C1 segment of cervical spinal cord (tissue), 14 donors: ENCODE data around the gene NSF.
A peak's percentile ranks its signal among the peaks of the same experiment; 100 is the strongest.
"Not testable (repeated sequence)": the region's sequence is repeated elsewhere in the genome, so short reads cannot be mapped to it uniquely, and the experiment has no call there.

Experiments
- DNase-seq, 14 donors: peaks; one replicate each; lab custom pipeline; 2025; lab: John Stamatoyannopoulos, UW

The NSF gene

DNA sequence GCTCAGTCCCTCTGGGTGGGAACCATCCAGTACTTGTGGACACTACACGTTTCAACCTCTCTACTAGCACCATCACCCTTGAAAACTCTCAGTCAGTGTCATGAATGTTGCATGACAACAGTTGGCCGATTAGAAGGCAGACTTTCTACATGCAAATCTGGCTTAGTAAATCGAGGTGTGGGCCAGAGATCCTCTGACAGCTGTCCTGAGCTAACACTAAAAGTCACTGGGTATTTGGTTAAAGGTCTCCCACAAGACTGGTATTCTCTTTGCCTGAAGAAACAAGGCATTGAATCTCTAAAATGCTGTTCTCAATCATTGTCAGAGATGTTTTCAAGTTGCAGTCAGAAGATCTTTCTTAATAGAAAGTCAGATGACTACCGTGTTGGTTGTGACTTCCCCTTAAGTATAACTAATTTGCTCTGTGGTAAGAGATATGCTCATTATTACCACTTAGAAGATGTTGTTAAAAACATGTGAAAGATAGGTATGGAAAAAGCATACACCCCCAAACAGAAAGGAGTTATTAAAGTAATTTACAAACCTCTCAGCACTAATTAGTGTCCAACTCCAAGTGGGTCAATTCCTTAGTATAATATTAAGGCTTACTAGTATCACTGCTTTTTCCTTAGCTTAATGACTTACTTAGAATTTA lies 165.7 kb downstream of the NSF start:
- DNase-seq = no peak

DNA sequence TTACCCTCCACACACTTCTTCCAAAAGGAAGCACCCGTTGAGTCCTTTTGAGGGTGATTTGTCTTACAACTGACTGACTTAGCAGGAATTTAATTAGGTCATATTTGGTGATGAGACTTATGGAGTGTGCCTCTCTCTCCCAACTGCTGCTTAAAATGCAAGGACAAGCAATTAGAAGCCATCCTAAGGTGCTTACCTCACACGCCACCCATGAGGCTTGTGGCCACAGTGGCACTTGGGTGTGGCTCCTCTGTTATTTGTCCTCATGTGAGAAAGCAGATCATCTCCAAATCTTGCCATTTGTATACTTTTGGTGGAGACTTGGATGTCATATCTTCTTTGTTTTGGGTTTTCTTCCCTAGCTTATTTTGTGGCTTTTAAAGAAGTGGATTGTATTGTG lies 166.4 kb downstream of the NSF start:
- no peak for DNase-seq

DNA sequence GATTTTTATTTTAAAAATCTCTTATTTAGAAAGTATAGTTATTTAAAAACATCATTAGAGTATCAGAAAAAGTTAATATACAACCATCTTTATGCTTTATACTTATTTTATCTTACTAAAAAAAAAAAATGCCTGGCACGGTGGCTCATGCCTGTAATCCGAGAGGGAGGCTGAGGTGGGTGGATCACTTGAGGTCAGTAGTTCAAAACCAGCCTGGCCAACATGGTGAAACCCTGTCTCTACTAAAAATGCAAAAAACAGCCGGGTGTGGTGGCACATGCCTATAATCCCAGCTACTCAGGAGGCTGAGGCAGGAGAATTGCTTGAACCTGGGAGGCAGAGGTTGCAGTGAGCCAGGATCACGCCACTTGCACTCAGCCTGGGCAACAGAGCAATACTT lies 167.1 kb downstream of the NSF start:
- not testable (repeated sequence) for DNase-seq

DNA sequence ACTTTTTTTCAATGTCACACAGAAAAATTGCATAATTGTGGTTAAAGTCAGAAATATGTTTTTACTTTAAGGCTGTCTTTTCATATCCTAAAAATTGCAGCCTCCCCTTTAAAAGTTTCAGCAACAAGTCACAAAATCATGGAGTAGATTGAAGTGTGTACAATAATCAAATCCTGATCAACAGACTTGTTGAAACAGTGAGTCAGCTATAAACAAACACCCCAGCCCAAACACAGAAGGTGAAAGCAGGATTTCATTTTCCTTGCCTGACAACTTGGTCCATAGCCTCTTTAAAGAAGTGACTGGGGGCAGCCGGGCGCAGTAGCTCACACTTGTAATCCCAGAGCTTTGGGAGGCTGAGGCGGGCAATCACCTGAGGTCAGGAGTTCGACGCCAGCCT lies 168.1 kb downstream of the NSF start:
- no peak for DNase-seq

DNA sequence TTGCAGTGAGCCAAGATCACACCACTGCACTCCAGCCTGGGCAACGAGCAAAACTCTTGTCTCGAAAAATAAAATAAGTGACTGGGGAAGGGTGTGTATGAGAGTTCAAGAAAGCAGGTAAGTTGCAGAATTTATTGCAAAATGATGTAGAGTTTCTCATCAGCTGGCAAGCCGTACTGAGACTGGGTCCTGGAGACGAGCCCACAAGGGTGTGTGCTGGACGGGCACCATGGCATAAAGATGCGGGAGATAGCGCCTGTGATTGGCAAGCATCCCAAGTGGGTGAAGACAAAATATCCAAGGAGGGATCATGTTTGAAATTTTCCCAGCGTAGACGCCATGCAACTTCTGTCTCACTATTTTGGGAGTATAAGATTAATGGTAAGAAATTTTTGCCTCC lies 168.7 kb downstream of the NSF start:
- DNase-seq = no peak

DNA sequence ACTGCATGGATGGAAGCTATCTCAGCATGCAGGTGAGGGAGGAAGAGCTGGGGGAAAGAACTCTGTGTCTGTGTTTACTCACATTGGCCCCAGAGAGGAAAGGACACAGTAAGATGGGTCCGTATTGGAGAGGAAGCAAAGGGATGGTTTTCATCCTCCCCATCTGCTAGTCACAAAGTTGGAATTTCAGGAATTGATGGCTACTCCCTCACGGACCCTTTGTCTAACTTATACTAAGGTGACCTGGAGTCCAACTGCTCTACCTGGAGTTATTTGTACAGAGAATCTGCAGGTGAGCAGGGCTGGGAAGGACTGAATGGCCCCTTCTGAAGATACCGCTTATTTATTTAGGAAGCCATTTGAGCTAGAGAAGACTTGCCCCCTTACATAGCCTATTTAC lies 172.9 kb downstream of the NSF start:
- DNase-seq = no peak

DNA sequence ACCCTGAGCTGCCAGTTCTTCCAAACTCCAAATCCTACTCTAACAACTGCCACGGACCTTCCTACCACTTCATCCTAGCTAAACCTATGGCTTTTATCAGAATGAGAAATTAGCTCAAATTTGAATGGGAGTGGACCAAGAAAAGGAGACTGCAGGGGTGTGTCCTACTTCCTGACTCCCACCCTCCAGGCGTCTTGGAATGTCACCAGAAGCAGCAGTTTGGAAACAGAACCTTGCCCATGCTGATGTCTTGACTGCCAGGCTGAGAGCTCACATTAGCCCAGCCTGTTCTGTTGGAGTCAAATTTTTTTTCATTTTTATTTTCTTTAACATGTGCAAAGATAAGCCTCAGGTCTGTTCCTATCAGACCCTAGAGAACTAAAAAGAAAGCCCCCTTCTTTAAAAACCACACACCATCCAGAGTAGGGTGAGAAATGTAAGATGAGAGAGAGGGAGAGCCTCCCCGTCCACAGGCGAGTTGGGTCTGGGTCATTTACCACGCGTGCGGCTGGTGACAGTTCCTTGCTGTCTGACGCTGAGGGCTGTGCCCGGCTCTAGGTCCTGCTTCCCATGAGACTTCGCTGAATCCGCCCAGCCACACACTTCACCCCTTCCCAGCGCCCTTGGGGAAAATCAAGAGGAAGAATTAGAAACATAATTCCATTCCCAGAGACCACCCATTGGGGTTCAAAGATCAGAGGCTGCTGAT lies 173.7 kb downstream of the NSF start:
- no peak for DNase-seq

DNA sequence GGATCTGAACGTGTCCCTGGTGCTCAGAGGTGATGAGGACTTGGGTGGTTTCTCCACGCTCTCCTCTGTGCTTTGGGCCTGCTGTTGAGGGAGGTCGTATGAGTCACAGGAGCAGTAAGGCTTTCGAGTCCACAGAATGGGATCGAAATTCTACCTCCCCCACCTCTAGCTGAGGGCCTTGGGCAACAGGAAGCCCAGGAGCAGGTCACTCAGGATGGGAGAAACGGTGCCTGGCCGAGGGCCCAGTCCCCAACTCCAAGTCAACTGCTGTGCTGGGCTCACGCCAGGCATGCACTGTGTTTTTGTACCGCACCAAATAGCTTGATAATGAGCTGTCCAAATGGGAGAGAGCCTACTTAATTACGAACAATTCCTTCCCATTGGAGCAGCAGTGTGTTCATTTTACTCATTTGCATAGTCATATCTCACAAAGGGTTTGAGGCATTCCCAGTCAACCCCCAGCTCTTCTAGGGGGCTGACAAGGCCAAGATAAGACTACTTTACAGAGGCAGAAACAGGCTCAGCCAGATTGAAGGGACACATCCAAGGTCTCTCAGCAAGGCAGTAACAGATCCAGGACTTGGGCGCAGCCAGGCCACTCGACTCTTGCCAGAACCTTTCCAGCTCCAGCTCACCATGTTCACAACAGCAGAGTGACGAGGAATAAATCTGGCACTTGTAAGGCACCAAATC lies 174.4 kb downstream of the NSF start:
- DNase-seq = peak in 5 of 14 donors; percentile 16 to 53 (median 24)

DNA sequence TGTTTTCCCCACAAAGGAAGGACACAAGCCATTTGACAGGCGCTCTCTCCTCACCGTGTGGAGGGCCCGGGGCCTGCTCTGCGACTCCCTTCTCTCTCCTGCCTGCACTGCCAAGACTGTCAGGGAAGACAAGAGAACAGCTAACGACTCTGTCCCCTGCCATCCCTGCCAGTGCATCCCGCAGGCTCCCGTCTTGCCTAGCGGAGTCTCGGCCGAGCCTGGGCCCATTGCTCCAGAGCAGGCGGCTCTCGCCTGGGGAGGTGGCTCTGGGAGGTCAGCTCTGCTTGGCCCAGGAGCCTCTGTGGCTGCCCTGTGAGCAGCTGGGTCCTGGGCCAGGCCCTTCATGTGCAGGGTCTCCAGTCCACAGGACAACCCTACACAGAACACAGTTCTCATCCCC lies 175.0 kb downstream of the NSF start:
- no peak for DNase-seq

DNA sequence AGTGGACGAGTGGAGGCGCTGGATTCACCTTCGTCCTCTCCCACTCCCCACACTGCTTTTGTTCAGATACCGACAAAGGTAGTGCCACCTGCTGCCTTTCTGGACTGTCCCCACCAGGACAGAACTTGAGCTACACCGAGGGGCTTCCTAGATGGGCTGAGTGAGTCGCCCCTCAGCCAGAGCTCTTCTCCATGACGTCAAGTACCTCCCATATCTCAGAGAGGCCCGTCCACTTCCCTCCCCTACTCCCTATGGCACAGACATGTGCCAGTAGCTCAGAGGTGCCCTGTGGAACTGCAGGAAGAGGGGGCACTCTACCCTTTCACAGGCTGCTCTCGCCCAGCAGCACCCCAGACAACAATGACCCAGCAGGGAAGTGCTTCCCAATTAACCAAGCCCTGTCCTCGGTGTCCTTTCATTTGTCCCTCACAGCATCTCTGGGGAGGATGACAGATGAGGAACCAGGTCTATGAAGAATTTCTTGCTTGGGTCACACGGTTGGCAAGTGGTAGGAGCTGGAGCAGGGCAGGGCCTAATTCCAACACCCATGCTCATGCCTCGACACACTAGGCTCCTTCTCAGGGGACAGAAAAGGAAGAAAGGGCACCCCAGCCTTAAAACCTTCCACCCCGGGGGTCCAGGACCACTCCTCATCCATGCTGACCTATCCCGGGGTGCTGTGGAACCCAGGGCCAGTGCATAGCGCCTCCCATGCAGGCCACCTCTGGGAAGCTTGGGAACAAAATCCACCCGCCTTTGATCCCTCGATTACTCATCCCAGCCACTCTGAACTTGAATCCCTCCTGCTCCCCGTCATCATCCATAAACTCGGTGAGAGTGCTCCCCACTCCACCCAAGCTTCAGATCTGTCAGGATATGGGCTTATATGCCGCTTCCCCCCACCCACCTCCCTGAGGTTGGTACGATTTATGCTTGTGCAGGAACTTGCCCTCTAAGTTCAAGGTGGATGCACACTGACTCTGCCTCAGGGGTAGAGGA lies 176.3 kb downstream of the NSF start:
- DNase-seq = no peak

DNA sequence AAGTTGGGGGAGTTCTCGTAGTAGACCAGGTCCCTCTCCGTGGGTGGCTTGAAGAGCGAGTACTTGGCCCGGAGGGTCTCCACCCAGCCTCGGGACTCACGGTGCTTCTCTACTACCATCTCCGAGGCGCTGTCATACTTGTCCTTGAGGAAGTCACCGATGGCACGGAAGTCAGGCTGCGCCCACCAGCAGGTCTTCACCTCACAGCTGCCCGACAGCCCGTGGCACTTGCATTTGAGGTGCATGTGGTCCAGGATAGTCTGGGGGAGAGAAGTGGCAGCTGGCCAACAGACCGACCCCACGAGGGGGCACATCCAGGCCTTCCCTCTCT lies 178.0 kb downstream of the NSF start:
- DNase-seq = no peak

DNA sequence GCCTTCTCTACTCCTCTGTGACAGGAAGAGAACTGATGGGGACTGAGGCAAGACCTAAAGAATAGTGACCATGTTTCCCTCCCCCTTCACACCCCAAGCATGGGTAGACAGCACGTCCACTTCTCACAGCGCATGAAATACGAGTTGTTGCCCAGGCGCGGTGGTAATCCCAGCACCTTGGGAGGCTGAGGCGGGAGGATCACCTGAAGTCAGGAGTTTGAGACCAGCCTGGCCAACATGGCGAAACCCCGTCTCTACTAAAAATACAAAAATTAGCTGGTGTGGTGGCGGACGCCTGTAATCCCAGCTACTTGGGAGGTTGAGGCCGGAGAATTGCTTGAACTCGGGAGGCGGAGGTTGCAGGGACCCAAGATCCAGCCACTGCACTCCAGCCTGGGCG lies 178.4 kb downstream of the NSF start:
- DNase-seq = not testable (repeated sequence)

DNA sequence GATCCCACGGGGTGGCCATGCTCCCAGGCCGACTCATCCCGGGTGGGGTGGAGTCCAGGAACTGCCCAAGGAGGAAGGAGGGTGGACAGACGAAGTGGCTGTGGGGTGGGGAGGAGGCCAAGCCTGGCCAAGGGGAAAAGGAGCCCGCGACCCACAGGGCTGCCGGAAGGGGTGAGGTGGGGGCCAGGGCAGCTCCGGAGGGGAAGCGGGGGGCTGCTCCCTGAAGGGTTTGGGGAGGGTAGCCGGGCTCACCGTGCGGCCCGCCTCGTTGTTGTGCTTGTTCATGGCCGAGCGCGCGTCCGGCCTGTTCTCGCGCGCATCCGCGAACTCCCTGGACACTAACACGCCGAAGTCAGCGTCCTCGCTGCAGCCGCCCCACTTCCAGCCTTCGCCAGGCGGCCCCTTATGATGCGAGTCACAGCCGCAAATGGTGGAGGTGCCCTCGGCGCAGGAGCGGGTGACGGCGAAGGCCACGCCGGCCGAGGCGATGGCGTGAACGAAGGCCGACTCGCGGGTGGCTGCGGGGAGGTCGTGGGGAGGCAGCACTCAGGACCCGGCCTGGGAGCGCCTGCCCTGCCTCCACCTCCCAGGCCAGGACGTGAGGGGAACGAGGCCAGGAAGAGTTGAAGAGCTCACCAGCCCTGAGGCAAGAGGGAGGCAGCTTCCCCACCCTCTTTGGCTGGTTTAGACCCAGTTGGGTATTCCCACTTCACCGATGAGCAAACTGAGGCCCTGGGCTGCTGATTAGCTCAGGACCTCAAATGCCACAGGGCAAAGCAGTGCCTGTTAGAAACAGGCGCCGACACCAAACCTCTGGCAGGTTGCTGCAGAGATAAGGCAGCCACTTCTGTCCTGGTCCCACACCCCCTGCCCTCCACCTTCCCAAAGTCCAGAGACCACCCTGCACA lies 179.3 kb downstream of the NSF start:
- no peak for DNase-seq

DNA sequence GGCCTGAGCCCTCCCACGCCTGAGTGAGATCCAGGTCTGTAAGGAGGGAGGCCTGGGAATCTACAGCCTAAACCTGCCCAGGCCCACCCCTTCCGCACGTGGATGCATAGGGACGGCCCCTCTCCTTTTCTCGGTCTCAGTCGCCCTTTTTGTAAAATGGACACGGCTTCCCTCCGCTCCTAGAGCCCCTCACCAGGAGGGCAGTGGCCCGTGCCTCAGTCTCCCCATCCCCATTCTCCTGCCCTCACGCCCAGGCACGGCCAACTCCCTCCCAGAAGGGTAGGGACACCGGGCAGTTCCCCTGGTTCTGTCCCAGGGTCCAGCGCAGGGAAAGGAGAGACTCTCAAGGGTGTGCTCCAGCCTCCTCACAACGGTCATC lies 180.0 kb downstream of the NSF start:
- DNase-seq = no peak

DNA sequence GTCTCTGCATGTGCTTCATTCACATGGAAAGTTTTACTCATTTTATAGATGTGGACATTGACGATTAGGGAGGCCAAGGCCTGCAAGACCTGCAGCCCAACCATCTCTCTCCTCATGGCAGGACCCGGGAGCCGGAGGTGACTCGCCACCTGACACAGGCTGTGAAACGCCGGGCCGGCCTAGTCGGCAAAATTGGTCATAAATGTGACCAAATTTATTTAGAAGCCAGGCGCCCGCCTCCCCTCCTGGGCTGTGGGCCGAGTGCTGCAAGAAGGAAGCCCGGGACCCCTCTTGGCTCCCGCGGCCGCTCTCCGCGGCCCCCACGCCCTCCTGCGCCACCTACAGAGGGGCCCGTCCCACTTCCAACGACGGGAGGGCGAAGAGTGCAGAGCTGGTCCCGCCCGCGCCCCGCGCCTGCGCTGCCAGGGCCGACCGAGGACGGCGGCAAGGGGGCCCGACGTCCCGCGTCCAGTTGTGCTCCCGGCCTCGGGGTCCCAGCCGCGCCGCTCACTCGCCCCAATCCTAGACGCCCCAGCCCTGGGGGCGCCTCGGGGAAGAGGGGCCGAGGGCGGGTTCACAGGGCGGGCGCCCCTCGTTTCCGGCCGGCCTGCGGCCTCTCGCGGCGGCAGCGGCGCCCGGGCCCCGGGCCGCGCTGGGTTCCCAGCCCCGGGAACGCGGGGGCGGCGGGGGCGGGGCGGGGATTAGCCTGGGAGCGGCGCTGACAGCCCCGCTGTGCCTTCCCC lies 180.5 kb downstream of the NSF start:
- peak in 3 of 14 donors; percentile 20 to 54 (median 36) for DNase-seq

DNA sequence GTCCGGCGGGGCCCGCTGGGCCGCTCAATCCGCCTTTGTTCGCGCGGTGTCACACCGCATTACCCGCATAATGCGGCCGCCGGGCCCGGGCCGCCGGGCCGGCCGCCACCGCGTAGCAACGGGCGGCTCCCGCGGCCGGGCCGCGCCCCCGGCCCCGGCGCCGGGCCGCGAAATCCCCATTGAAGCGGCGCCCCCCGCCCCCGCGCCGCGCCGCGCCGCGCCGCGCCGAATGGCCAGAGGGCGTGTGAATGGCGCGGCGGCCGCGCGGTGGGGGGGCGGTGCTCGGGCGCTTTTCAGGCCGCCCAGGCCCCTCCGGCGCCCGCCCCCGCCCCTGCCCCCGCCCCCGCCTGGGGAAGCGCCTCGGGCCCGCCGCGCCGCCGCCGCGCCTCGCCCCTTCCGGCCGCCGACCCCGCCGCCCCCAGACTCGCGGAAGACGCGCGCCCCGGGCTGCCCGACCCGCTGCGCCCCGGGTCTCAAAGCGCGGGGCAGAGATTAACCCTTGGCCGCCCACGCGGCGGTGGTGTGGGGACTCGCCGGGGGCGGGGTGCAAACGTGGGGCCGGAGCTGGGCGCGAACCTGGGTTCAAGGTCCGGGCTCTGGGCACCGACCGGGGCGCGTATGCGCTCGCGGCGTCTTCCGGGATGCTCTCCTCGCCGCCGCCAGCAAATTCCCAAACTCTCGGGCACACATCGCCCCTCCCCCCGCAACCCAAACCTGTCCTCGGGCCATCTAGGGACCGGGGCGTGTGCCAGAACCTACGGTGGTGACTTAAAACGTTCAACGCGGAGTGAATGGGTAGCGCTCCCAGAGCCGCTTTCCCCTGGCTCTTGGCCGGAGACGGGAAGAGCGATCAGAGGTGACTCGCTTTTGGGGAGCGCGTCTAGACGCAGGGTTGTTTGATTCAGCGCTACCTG lies 181.3 kb downstream of the NSF start:
- DNase-seq = peak in 3 of 14 donors; percentile 22 to 44 (median 43)

DNA sequence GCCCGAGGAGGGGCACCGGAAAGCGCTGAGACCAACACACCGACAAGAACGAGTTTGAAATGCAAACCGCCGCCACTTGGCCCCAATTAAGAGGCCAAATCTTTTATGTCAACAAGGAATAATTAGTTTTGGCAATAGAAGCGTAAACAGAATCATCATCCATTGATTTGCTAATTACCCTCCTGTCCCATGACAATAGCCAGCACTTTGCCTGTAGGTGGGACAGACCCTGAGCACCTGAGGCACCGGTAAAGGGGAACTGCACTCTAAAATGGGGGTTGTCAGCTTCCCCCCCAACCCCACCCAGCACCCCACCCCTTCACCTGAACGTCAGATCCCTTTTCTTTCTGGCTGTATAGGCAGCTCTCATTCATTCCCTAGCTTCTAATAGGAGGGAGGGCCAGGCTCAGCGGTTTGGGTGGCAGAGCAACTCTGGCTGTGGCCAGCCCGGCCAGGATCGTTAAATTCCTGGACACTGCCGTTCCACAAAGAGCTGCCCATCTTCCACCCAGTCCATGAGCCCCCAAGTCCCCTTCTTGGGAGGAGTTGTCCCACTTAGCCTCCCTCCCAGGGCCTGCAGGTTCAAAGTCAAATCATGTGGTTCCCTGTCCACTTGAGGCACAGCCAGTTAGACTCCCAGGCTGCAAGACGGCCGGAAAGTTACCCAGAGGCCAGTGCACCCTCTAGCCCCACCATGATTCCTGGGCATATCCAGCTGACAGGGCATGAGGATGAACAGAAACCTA lies 182.2 kb downstream of the NSF start:
- no peak for DNase-seq

DNA sequence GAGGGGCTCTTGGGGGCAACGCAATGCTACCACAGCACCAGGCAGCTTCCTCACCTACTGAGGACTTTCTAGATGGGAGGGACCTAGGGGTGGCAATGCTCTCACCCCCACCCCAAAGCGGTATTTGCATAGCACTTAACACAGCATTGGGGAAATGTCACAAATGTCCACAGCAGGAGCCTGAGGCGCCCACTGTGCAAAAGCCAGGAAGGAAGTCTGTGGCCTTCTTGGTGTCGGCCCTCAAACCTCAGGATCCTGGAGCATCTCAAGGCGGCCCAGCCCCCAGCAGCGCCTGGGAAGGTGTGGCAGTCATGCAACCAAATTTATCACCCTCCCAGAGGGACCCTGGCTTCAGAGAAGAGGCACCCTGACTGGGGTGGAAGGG lies 182.7 kb downstream of the NSF start:
- no peak for DNase-seq
